GM18867 (cell line): ENCODE measurements around the gene OCRL.

Experiments used
- ATAC-seq: cut with Tn5 transposase; IDR thresholded peaks from one replicate; pipeline ENCODE4 v1.9.1; 2021; ENCODE audit warnings: mild to moderate bottlenecking, moderate library complexity; ENCODE audit not compliant: unreplicated experiment

OCRL gene

GRCh38 chrX:129631849-129632248, 91.8 kb downstream of the OCRL start:
- no peak for ATAC-seq

GRCh38 chrX:129632443-129632842, 92.4 kb downstream of the OCRL start:
- no peak for ATAC-seq

- ATAC-seq = no peak
These were observed 94.5 kb downstream of the OCRL start for GRCh38 chrX:129634541-129634940.

DNA sequence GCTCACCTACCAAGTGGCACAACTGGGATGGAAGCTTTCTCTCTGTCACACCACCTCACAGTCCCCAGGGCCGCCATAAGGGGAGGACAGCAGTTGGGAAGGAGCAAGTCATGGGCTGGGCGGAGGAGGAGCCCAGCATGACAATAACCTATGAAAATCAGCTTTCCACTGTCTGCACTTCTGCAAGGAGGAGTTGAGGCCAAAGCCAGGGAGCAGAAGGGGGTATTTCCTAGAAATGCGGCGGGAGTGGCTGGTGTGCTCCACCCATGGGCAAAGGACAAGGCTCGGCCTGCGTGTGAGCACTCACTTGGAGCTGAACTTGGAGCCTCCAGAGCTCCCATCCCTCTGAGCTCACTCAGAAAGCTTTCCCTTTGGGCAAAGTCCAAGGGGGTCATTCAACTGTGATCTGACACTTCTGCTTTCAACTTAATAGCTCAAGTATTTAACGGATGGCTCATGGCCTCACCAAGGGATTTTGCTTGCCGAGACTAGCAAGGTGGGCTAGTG, 96.2 kb downstream of the OCRL start:
- ATAC-seq = no peak

- ATAC-seq = peak; percentile 67
These were observed 97.4 kb downstream of the OCRL start for GRCh38 chrX:129637217-129638109.

DNA sequence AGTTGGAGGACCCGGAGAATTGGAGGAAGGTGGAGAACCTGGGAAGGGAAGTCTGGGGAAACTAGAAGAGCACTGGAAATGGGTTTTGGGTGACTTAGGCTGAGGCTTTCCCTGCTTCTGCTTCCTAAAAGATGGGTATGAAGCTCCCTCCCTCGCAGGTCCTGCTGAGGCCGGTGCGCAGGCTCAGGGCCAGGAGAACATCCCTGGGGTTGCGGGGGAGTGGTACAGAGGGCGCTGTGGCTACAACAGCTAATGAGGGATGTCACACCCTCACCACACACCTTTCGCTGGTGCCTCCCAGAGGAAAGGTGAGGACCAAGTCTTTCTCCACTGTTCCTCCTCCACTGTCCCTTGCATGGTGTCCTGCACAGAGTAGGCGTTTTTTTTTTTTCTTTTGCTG, 98.9 kb downstream of the OCRL start:
- ATAC-seq = no peak

GRCh38 chrX:129640737-129641136, 100.7 kb downstream of the OCRL start:
- ATAC-seq = no peak

- ATAC-seq = no peak
These were observed 101.4 kb downstream of the OCRL start for GRCh38 chrX:129641469-129641868.

GRCh38 chrX:129641941-129642340, 101.9 kb downstream of the OCRL start:
- no peak for ATAC-seq
